Measurements from ENCODE around the gene GNAI2.

The GNAI2 gene

GRCh38 chr3:50250514-50250913 is 14.5 kb downstream of the GNAI2 start:
- TF ChIP-seq FOXP2 (optimal IDR thresholded peaks at IDR 0.05; ENCODE audit: borderline replicate concordance, extremely low read depth, extremely low read length, insufficient read depth) (no peak), POLR2AphosphoS5 (IDR thresholded peaks at IDR 0.05; ENCODE audit: low read depth, low read length) (no peak), TAF1 (IDR thresholded peaks at IDR 0.05; ENCODE audit: borderline replicate concordance, insufficient read depth, low read length) (no peak), SIN3A (IDR thresholded peaks at IDR 0.05; ENCODE audit: borderline replicate concordance, insufficient read depth, low read length) (no peak), REST (IDR thresholded peaks at IDR 0.05; ENCODE audit: insufficient read depth in 1 of 2, low read depth in 2 of 2, low read length in 2 of 2) (no peak)

GRCh38 chr3:50251220-50251619 is 15.2 kb downstream of the GNAI2 start:
- TF ChIP-seq FOXP2 (optimal IDR thresholded peaks at IDR 0.05; ENCODE audit: borderline replicate concordance, extremely low read depth, extremely low read length, insufficient read depth) (no peak), TAF1 (IDR thresholded peaks at IDR 0.05; ENCODE audit: borderline replicate concordance, insufficient read depth, low read length) (no peak), SIN3A (IDR thresholded peaks at IDR 0.05; ENCODE audit: borderline replicate concordance, insufficient read depth, low read length) (no peak), POLR2AphosphoS5 (IDR thresholded peaks at IDR 0.05; ENCODE audit: low read depth, low read length) (no peak), REST (IDR thresholded peaks at IDR 0.05; ENCODE audit: insufficient read depth in 1 of 2, low read depth in 2 of 2, low read length in 2 of 2) (no peak)

GRCh38 chr3:50254577-50255250 is 18.7 kb downstream of the GNAI2 start:
- no peak for TF ChIP-seq REST (IDR thresholded peaks at IDR 0.05; ENCODE audit: insufficient read depth in 1 of 2, low read depth in 2 of 2, low read length in 2 of 2)
- TF ChIP-seq POLR2AphosphoS5 (IDR thresholded peaks at IDR 0.05; ENCODE audit: low read depth, low read length), result no peak
- no peak for TF ChIP-seq TAF1 (IDR thresholded peaks at IDR 0.05; ENCODE audit: borderline replicate concordance, insufficient read depth, low read length)
- no peak for TF ChIP-seq SIN3A (IDR thresholded peaks at IDR 0.05; ENCODE audit: borderline replicate concordance, insufficient read depth, low read length)
- no peak for TF ChIP-seq FOXP2 (optimal IDR thresholded peaks at IDR 0.05; ENCODE audit: borderline replicate concordance, extremely low read depth, extremely low read length, insufficient read depth)

GRCh38 chr3:50255251-50255615 is 19.2 kb downstream of the GNAI2 start:
- TF ChIP-seq TAF1 (IDR thresholded peaks at IDR 0.05; ENCODE audit: borderline replicate concordance, insufficient read depth, low read length) (no peak), POLR2AphosphoS5 (IDR thresholded peaks at IDR 0.05; ENCODE audit: low read depth, low read length) (no peak)

- TF ChIP-seq SIN3A (IDR thresholded peaks at IDR 0.05; ENCODE audit: borderline replicate concordance, insufficient read depth, low read length), result no peak
These were observed 21.2 kb downstream of the GNAI2 start for GRCh38 chr3:50256978-50257890.

Measured in PFSK-1 (cell line).